ENCODE results near the gene CEP43. TPM values are rescaled to one million over a fixed set of nuclear protein-coding genes. Genes with fewer than 3 reads are reported as not detected.

Gene CEP43
- total RNA-seq, 1 donor from 2014 or later = 78.0 TPM

DNA sequence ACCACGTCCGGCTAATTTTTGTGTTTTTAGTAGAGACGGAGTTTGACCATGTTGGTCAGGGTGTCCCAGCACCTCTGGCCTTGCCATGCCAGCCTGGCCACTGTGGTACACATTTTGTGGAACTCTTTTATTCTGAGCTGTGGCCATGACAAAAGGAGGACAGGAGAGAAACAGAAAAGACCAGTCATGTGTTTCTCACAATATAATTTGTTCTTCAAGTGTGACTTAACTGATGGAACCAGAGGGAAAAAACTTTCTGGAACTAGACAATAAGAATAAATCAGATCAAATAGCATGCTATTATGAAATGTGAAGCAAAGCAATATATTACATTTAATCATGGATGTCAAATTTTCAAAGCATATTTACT lies 38.6 kb upstream of the CEP43 start:
- Histone ChIP-seq H3K36me3 (no peaks in the 10 kb centered on the region), H2AFZ (replicated peaks) (no peak overlapping the region), H3K4me3 (no peak overlapping the region), H3K4me2 (no peak overlapping the region), H4K20me1 (ENCODE audit: low read depth) (no peaks in the 10 kb centered on the region), H3K27me3 (peaks cover 3% of the 10 kb centered on the region), H3K9me3 (ENCODE audit: low read depth) (peaks cover 6% of the 10 kb centered on the region), H3K79me2 (ENCODE audit: low read depth) (peaks cover 3% of the 10 kb centered on the region), H3K9ac (no peak overlapping the region), H3F3A (ENCODE audit: low read depth) (peaks cover 11% of the 10 kb centered on the region), H3K27ac (no peak overlapping the region), H3K4me1 (peaks cover 22% of the 10 kb centered on the region)
- no peak overlapping the region for H3K4me3 Mint-ChIP-seq
- peaks cover 20% of the 10 kb centered on the region for H3K9me3 Mint-ChIP-seq
- TF ChIP-seq, protein P1, sequence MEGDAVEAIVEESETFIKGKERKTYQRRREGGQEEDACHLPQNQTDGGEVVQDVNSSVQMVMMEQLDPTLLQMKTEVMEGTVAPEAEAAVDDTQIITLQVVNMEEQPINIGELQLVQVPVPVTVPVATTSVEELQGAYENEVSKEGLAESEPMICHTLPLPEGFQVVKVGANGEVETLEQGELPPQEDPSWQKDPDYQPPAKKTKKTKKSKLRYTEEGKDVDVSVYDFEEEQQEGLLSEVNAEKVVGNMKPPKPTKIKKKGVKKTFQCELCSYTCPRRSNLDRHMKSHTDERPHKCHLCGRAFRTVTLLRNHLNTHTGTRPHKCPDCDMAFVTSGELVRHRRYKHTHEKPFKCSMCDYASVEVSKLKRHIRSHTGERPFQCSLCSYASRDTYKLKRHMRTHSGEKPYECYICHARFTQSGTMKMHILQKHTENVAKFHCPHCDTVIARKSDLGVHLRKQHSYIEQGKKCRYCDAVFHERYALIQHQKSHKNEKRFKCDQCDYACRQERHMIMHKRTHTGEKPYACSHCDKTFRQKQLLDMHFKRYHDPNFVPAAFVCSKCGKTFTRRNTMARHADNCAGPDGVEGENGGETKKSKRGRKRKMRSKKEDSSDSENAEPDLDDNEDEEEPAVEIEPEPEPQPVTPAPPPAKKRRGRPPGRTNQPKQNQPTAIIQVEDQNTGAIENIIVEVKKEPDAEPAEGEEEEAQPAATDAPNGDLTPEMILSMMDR (IDR thresholded peaks at IDR 0.05) = no peak
- TF ChIP-seq EZH2phosphoT487 (IDR thresholded peaks at IDR 0.05) = no peak
- TF ChIP-seq EZH2 (IDR thresholded peaks at IDR 0.05) = no peak
- peaks cover 15% of the 10 kb centered on the region for H3K4me1 Mint-ChIP-seq
- peaks cover 11% of the 10 kb centered on the region for H3K36me3 Mint-ChIP-seq
- H3K27ac Mint-ChIP-seq = no peak overlapping the region
- H3K27me3 Mint-ChIP-seq (ENCODE audit: insufficient read depth, low read depth) = peaks cover 2% of the 10 kb centered on the region
- no peak for DNase-seq (ENCODE audit: low spot score)

DNA sequence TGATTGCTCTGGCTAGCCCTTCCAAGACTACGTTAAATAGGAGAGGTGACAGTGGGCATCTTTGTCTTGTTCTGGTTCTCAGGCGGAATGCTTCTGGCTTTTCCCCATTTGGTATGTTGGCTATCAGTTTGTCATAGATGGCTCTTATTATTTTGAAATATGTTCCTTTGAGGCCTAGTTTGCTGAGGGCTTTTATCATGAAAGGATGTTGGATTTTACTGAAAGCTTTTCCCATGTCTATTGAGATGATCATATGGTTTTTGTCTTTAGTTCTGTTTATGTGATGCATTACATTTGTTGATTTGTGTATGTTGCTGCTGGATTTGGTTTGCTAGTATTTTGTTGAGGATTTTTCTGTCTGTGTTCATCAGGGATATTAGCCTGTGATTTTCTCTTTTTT lies 32.9 kb upstream of the CEP43 start:
- no peaks in the 10 kb centered on the region for H3K27me3 Mint-ChIP-seq (ENCODE audit: insufficient read depth, low read depth)

DNA sequence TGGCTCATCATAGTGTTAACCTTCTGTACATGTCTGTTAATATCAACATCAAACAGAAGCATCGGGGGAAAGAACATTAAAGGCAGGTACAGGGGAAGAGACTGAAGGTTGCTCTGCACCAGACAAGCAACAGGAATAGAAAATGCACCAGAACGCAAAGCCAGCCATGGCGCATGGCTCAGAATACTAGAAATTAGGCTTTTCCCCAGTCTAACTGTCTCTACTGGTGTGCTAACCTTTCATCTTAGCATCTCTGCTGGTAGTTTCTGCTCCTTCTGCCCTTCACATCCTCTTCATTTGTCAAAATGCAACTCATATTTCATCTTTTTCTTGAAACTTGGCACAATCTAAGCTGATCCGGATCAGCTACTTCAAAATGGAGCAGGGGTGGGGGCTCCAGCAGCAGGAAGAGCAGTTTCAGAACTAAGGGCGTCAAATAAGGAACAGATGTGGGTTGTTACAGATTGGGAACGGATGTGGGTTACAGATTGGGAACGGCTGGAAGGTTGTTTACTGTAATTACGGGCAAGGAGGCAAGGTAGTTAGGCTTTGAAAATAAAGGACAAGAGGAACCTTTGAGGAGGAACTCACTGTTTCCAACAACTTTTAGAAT lies 29.7 kb upstream of the CEP43 start:
- peaks cover 11% of the 10 kb centered on the region for H3K9me3 ChIP-seq (ENCODE audit: low read depth)
- no peak overlapping the region for H3K27ac Mint-ChIP-seq
- H3K4me1 ChIP-seq = no peaks in the 10 kb centered on the region
- H3K36me3 ChIP-seq = peaks cover 4% of the 10 kb centered on the region
- peaks cover 50% of the 10 kb centered on the region for H3K36me3 Mint-ChIP-seq
- peaks cover 3% of the 10 kb centered on the region for H3K27me3 Mint-ChIP-seq (ENCODE audit: insufficient read depth, low read depth)
- no peaks in the 10 kb centered on the region for H4K20me1 ChIP-seq (ENCODE audit: low read depth)
- no peak overlapping the region for H3K4me2 ChIP-seq
- no peaks in the 10 kb centered on the region for H3K27me3 ChIP-seq
- H3K9ac ChIP-seq = no peak overlapping the region
- no peak overlapping the region for H3K4me3 Mint-ChIP-seq
- H3F3A ChIP-seq (ENCODE audit: low read depth) = no peaks in the 10 kb centered on the region
- no peaks in the 10 kb centered on the region for H3K4me1 Mint-ChIP-seq
- no peaks in the 10 kb centered on the region for H3K79me2 ChIP-seq (ENCODE audit: low read depth)
- TF ChIP-seq, protein P1 (IDR thresholded peaks at IDR 0.05) = no peak
- no peak for TF ChIP-seq EZH2phosphoT487 (IDR thresholded peaks at IDR 0.05)
- no peak for TF ChIP-seq EZH2 (IDR thresholded peaks at IDR 0.05)
- no peak for DNase-seq (ENCODE audit: low spot score)
- H3K9me3 Mint-ChIP-seq = peaks cover 31% of the 10 kb centered on the region
- H3K27ac ChIP-seq = no peak overlapping the region
- H3K4me3 ChIP-seq = no peak overlapping the region
- H2AFZ ChIP-seq (replicated peaks) = no peak overlapping the region

More for the DNA sequence above, 32.9 kb upstream of the CEP43 start:
- Histone ChIP-seq H3K79me2 (ENCODE audit: low read depth) (no peaks in the 10 kb centered on the region), H4K20me1 (ENCODE audit: low read depth) (no peaks in the 10 kb centered on the region), H3F3A (ENCODE audit: low read depth) (no peaks in the 10 kb centered on the region), H3K27me3 (no peaks in the 10 kb centered on the region), H2AFZ (replicated peaks) (no peak overlapping the region), H3K27ac (no peak overlapping the region), H3K4me1 (no peaks in the 10 kb centered on the region), H3K4me2 (no peak overlapping the region), H3K36me3 (peaks cover 4% of the 10 kb centered on the region), H3K4me3 (no peak overlapping the region), H3K9ac (no peak overlapping the region), H3K9me3 (ENCODE audit: low read depth) (peaks cover 14% of the 10 kb centered on the region)
- Mint-ChIP-seq H3K27ac (no peak overlapping the region), H3K4me1 (no peaks in the 10 kb centered on the region), H3K4me3 (no peak overlapping the region), H3K36me3 (peaks cover 38% of the 10 kb centered on the region), H3K9me3 (peaks cover 44% of the 10 kb centered on the region)
- TF ChIP-seq, protein P1 (IDR thresholded peaks at IDR 0.05) = no peak
- TF ChIP-seq EZH2 (IDR thresholded peaks at IDR 0.05) = no peak
- no peak for DNase-seq (ENCODE audit: low spot score)

Data from neural progenitor cell (in vitro differentiated cells).